SK-N-SH treated with all-trans-retinoic acid at 6 μM for 48 hours (cell line): Measurements from ENCODE around the gene PPP2R2C.

ENCODE experiments used
- ATAC-seq: fragments of 200-7000 bp; cut with Tn5 transposase; 3 replicates; pipeline ENCODE4 v1.9.1; 2020; ENCODE audit warnings: mild to moderate bottlenecking, moderate library complexity
- ARNTL ChIP-seq: fragments of 450-650 bp; formaldehyde crosslinking; IDR thresholded peaks from 2 replicates; pipeline ENCODE4 v1.5.0; 2020; ENCODE audit warnings: low read depth, mild to moderate bottlenecking, moderate library complexity, borderline replicate concordance
- BACH2 ChIP-seq: fragments of 250-450 bp; sonication (Bioruptor Pico); IDR thresholded peaks from 2 replicates; pipeline ENCODE4 v1.9.0; 2021; ENCODE audit warnings: mild to moderate bottlenecking, borderline replicate concordance
- CSDC2 ChIP-seq: fragments of 250-450 bp; sonication (Bioruptor Pico); IDR thresholded peaks from 2 replicates; pipeline ENCODE4 v1.5.0; 2020; ENCODE audit warnings: mild to moderate bottlenecking, moderate library complexity
- ESRRG ChIP-seq: fragments of 250-450 bp; sonication (Bioruptor Pico); IDR thresholded peaks from 2 replicates; pipeline ENCODE4 v1.6.1; 2021; ENCODE audit warnings: mild to moderate bottlenecking
- GLIS3 ChIP-seq: fragments of 250-450 bp; sonication (Bioruptor Pico); IDR thresholded peaks from 2 replicates; pipeline ENCODE4 v1.5.0; 2020; ENCODE audit warnings: mild to moderate bottlenecking, moderate library complexity
- OSR1 ChIP-seq: fragments of 250-450 bp; sonication (Bioruptor Pico); IDR thresholded peaks from 2 replicates; pipeline ENCODE4 v1.8.0; 2022; ENCODE audit warnings: moderate library complexity, mild to moderate bottlenecking, inconsistent platforms
- POU6F1 ChIP-seq: fragments of 250-450 bp; sonication (Bioruptor Pico); IDR thresholded peaks from 2 replicates; pipeline ENCODE4 v1.8.0; 2021; ENCODE audit warnings: low read depth, mild to moderate bottlenecking, moderate library complexity, borderline replicate concordance
- PPARA ChIP-seq: fragments of 250-450 bp; sonication (Bioruptor Pico); IDR thresholded peaks from 2 replicates; pipeline ENCODE4 v1.5.0; 2020; ENCODE audit warnings: mild to moderate bottlenecking, borderline replicate concordance
- SNAI2 ChIP-seq: fragments of 250-450 bp; sonication (Bioruptor Pico); IDR thresholded peaks from 2 replicates; pipeline ENCODE4 v1.5.0; 2020; ENCODE audit warnings: mild to moderate bottlenecking, moderate library complexity
- TCF4 ChIP-seq: fragments of 250-450 bp; sonication (Bioruptor Pico); IDR thresholded peaks from 2 replicates; pipeline ENCODE4 v1.8.0; 2021; ENCODE audit warnings: mild to moderate bottlenecking, moderate library complexity, borderline replicate concordance
- TOX ChIP-seq: fragments of 250-450 bp; sonication (Bioruptor Pico); IDR thresholded peaks from 2 replicates; pipeline ENCODE4 v1.8.0; 2021; ENCODE audit warnings: mild to moderate bottlenecking, moderate library complexity, borderline replicate concordance
- ZC3H10 ChIP-seq: fragments of 250-450 bp; sonication (Bioruptor Pico); IDR thresholded peaks from 2 replicates; pipeline ENCODE4 v1.5.1; 2021; ENCODE audit warnings: mild to moderate bottlenecking, moderate library complexity
- ZFP30 ChIP-seq: fragments of 450-650 bp; formaldehyde crosslinking; IDR thresholded peaks from 2 replicates; pipeline ENCODE4 v1.5.0; 2022; ENCODE audit warnings: mild to moderate bottlenecking, moderate library complexity
- ZNF565 ChIP-seq: fragments of 450-650 bp; formaldehyde crosslinking; conservative IDR thresholded peaks from 2 replicates; pipeline ENCODE4 v1.5.0; 2020; ENCODE audit warnings: low read depth, mild to moderate bottlenecking, moderate library complexity
- ZNF8 ChIP-seq: fragments of 450-650 bp; formaldehyde crosslinking; IDR thresholded peaks from 2 replicates; pipeline ENCODE4 v1.5.0; 2020; ENCODE audit warnings: mild to moderate bottlenecking, moderate library complexity
- TF ChIP-seq, protein P1 (sequence below): fragments of 250-450 bp; sonication (Bioruptor Pico); IDR thresholded peaks from 2 replicates; pipeline ENCODE4 v1.5.1; 2020; ENCODE audit warnings: low read depth, mild to moderate bottlenecking, moderate library complexity
- TF ChIP-seq, protein P2 (sequence below): fragments of 250-450 bp; sonication (Bioruptor Pico); IDR thresholded peaks from 2 replicates; pipeline ENCODE4 v1.5.0; 2020; ENCODE audit warnings: mild to moderate bottlenecking, moderate library complexity

The PPP2R2C gene

GRCh38 chr4:6463311-6464289, 8.8 kb downstream of the PPP2R2C start:
- ATAC-seq = no peak
- TF ChIP-seq SNAI2 (CRISPR knock-in tag) = no peak
- TF ChIP-seq ESRRG (CRISPR knock-in tag) = no peak
- TF ChIP-seq, protein P1, sequence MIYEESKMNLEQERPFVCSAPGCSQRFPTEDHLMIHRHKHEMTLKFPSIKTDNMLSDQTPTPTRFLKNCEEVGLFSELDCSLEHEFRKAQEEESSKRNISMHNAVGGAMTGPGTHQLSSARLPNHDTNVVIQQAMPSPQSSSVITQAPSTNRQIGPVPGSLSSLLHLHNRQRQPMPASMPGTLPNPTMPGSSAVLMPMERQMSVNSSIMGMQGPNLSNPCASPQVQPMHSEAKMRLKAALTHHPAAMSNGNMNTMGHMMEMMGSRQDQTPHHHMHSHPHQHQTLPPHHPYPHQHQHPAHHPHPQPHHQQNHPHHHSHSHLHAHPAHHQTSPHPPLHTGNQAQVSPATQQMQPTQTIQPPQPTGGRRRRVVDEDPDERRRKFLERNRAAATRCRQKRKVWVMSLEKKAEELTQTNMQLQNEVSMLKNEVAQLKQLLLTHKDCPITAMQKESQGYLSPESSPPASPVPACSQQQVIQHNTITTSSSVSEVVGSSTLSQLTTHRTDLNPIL (CRISPR knock-in tag) = no peak
- TF ChIP-seq, protein P2, sequence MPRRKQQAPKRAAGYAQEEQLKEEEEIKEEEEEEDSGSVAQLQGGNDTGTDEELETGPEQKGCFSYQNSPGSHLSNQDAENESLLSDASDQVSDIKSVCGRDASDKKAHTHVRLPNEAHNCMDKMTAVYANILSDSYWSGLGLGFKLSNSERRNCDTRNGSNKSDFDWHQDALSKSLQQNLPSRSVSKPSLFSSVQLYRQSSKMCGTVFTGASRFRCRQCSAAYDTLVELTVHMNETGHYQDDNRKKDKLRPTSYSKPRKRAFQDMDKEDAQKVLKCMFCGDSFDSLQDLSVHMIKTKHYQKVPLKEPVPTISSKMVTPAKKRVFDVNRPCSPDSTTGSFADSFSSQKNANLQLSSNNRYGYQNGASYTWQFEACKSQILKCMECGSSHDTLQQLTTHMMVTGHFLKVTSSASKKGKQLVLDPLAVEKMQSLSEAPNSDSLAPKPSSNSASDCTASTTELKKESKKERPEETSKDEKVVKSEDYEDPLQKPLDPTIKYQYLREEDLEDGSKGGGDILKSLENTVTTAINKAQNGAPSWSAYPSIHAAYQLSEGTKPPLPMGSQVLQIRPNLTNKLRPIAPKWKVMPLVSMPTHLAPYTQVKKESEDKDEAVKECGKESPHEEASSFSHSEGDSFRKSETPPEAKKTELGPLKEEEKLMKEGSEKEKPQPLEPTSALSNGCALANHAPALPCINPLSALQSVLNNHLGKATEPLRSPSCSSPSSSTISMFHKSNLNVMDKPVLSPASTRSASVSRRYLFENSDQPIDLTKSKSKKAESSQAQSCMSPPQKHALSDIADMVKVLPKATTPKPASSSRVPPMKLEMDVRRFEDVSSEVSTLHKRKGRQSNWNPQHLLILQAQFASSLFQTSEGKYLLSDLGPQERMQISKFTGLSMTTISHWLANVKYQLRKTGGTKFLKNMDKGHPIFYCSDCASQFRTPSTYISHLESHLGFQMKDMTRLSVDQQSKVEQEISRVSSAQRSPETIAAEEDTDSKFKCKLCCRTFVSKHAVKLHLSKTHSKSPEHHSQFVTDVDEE (CRISPR knock-in tag) = no peak
- TF ChIP-seq BACH2 (CRISPR knock-in tag) = no peak
- TF ChIP-seq ZNF565 (CRISPR knock-in tag) = no peak
- no peak for TF ChIP-seq PPARA
- no peak for TF ChIP-seq POU6F1 (CRISPR knock-in tag)
- no peak for TF ChIP-seq TOX
- TF ChIP-seq ZNF8 (CRISPR knock-in tag) = no peak
- no peak for TF ChIP-seq ARNTL (CRISPR knock-in tag)
- no peak for TF ChIP-seq CSDC2 (CRISPR knock-in tag)
- TF ChIP-seq TCF4 = no peak
- no peak for TF ChIP-seq ZFP30 (CRISPR knock-in tag)
- TF ChIP-seq, all 23 proteins: peak for 0

GRCh38 chr4:6461301-6462165, 10.9 kb downstream of the PPP2R2C start:
- TF ChIP-seq TOX = no peak
- no peak for TF ChIP-seq BACH2 (CRISPR knock-in tag)
- TF ChIP-seq ZNF565 (CRISPR knock-in tag) = no peak
- TF ChIP-seq ZNF8 (CRISPR knock-in tag) = no peak
- TF ChIP-seq POU6F1 (CRISPR knock-in tag) = no peak
- no peak for TF ChIP-seq ARNTL (CRISPR knock-in tag)
- TF ChIP-seq ZC3H10 = no peak
- no peak for TF ChIP-seq GLIS3 (CRISPR knock-in tag)
- no peak for TF ChIP-seq OSR1
- TF ChIP-seq, protein P1 (CRISPR knock-in tag) = no peak
- TF ChIP-seq, protein P2 (CRISPR knock-in tag) = no peak
- TF ChIP-seq PPARA = no peak
- ATAC-seq = no peak
